ENCODE results near the gene HUS1.
"Not testable (repeated sequence)": the region's sequence is repeated elsewhere in the genome, so short reads cannot be mapped to it uniquely, and the experiment has no call there.

The HUS1 gene

GRCh38 chr7:47943676-47944474 lies 35.5 kb downstream of the HUS1 start:
- no peaks in the 10 kb centered on the region for H3K27me3 ChIP-seq (ENCODE audit: control insufficient read depth in 1 of 2, insufficient read depth in 2 of 2, low read length in 2 of 2)
- no peak overlapping the region for H3K27ac ChIP-seq (ENCODE audit: low read depth, low read length)
- H3K4me1 ChIP-seq (ENCODE audit: insufficient read depth, low read length): no peaks in the 10 kb centered on the region
- no peak overlapping the region for H3K9ac ChIP-seq (ENCODE audit: low read length)
- no peaks in the 10 kb centered on the region for H3K36me3 ChIP-seq (ENCODE audit: insufficient read depth, low read length)
- no peak overlapping the region for H3K4me3 ChIP-seq (ENCODE audit: low read depth in 1 of 2, low read length in 2 of 2)
- H3K9me3 ChIP-seq (ENCODE audit: low read length): no peaks in the 10 kb centered on the region

GRCh38 chr7:47942651-47943050 lies 36.8 kb downstream of the HUS1 start:
- H3K27ac ChIP-seq (ENCODE audit: low read depth, low read length): not testable (repeated sequence)

GRCh38 chr7:47942132-47942531 lies 37.3 kb downstream of the HUS1 start:
- no peak overlapping the region for H3K27ac ChIP-seq (ENCODE audit: low read depth, low read length)
- no peak overlapping the region for H3K4me3 ChIP-seq (ENCODE audit: low read depth in 1 of 2, low read length in 2 of 2)
- H3K36me3 ChIP-seq (ENCODE audit: insufficient read depth, low read length): no peaks in the 10 kb centered on the region
- no peaks in the 10 kb centered on the region for H3K27me3 ChIP-seq (ENCODE audit: control insufficient read depth in 1 of 2, insufficient read depth in 2 of 2, low read length in 2 of 2)
- H3K9me3 ChIP-seq (ENCODE audit: low read length): no peaks in the 10 kb centered on the region
- H3K4me1 ChIP-seq (ENCODE audit: insufficient read depth, low read length): no peaks in the 10 kb centered on the region
- no peak overlapping the region for H3K9ac ChIP-seq (ENCODE audit: low read length)

More at GRCh38 chr7:47942651-47943050, 36.8 kb downstream of the HUS1 start:
- H3K4me3 ChIP-seq (ENCODE audit: low read depth in 1 of 2, low read length in 2 of 2); H3K9ac ChIP-seq (ENCODE audit: low read length); H3K36me3 ChIP-seq (ENCODE audit: insufficient read depth, low read length); H3K4me1 ChIP-seq (ENCODE audit: insufficient read depth, low read length); H3K27me3 ChIP-seq (ENCODE audit: control insufficient read depth in 1 of 2, insufficient read depth in 2 of 2, low read length in 2 of 2); H3K9me3 ChIP-seq (ENCODE audit: low read length): not testable (repeated sequence)

- Histone ChIP-seq H3K36me3 (ENCODE audit: insufficient read depth, low read length) (no peaks in the 10 kb centered on the region), H3K4me3 (ENCODE audit: low read depth in 1 of 2, low read length in 2 of 2) (no peak overlapping the region), H3K27ac (ENCODE audit: low read depth, low read length) (no peak overlapping the region), H3K9ac (ENCODE audit: low read length) (no peak overlapping the region), H3K4me1 (ENCODE audit: insufficient read depth, low read length) (no peaks in the 10 kb centered on the region), H3K27me3 (ENCODE audit: control insufficient read depth in 1 of 2, insufficient read depth in 2 of 2, low read length in 2 of 2) (no peaks in the 10 kb centered on the region), H3K9me3 (ENCODE audit: low read length) (no peaks in the 10 kb centered on the region)
These were observed 38.1 kb downstream of the HUS1 start for GRCh38 chr7:47941136-47941844.

- Histone ChIP-seq H3K9me3 (ENCODE audit: low read length) (no peaks in the 10 kb centered on the region), H3K36me3 (ENCODE audit: insufficient read depth, low read length) (no peaks in the 10 kb centered on the region), H3K9ac (ENCODE audit: low read length) (no peak overlapping the region), H3K27ac (ENCODE audit: low read depth, low read length) (no peak overlapping the region), H3K4me3 (ENCODE audit: low read depth in 1 of 2, low read length in 2 of 2) (no peak overlapping the region), H3K27me3 (ENCODE audit: control insufficient read depth in 1 of 2, insufficient read depth in 2 of 2, low read length in 2 of 2) (no peaks in the 10 kb centered on the region), H3K4me1 (ENCODE audit: insufficient read depth, low read length) (no peaks in the 10 kb centered on the region)
These were observed 39.1 kb downstream of the HUS1 start for GRCh38 chr7:47940088-47941013.

- no peak overlapping the region for H3K9ac ChIP-seq (ENCODE audit: low read length)
- no peaks in the 10 kb centered on the region for H3K27me3 ChIP-seq (ENCODE audit: control insufficient read depth in 1 of 2, insufficient read depth in 2 of 2, low read length in 2 of 2)
- no peak overlapping the region for H3K27ac ChIP-seq (ENCODE audit: low read depth, low read length)
- no peaks in the 10 kb centered on the region for H3K9me3 ChIP-seq (ENCODE audit: low read length)
- H3K4me1 ChIP-seq (ENCODE audit: insufficient read depth, low read length): no peaks in the 10 kb centered on the region
- H3K4me3 ChIP-seq (ENCODE audit: low read depth in 1 of 2, low read length in 2 of 2): no peak overlapping the region
- H3K36me3 ChIP-seq (ENCODE audit: insufficient read depth, low read length): no peaks in the 10 kb centered on the region
These were observed 39.9 kb downstream of the HUS1 start for GRCh38 chr7:47939425-47940036.

- H3K36me3 ChIP-seq (ENCODE audit: insufficient read depth, low read length): no peaks in the 10 kb centered on the region
- H3K27ac ChIP-seq (ENCODE audit: low read depth, low read length): no peak overlapping the region
- no peaks in the 10 kb centered on the region for H3K9me3 ChIP-seq (ENCODE audit: low read length)
- H3K27me3 ChIP-seq (ENCODE audit: control insufficient read depth in 1 of 2, insufficient read depth in 2 of 2, low read length in 2 of 2): no peaks in the 10 kb centered on the region
- H3K4me3 ChIP-seq (ENCODE audit: low read depth in 1 of 2, low read length in 2 of 2): no peak overlapping the region
- no peak overlapping the region for H3K9ac ChIP-seq (ENCODE audit: low read length)
- no peaks in the 10 kb centered on the region for H3K4me1 ChIP-seq (ENCODE audit: insufficient read depth, low read length)
These were observed 40.7 kb downstream of the HUS1 start for GRCh38 chr7:47938574-47939165.

- H3K27me3 ChIP-seq (ENCODE audit: control insufficient read depth in 1 of 2, insufficient read depth in 2 of 2, low read length in 2 of 2): no peaks in the 10 kb centered on the region
- no peak overlapping the region for H3K4me3 ChIP-seq (ENCODE audit: low read depth in 1 of 2, low read length in 2 of 2)
- no peaks in the 10 kb centered on the region for H3K9me3 ChIP-seq (ENCODE audit: low read length)
- H3K36me3 ChIP-seq (ENCODE audit: insufficient read depth, low read length): no peaks in the 10 kb centered on the region
- H3K4me1 ChIP-seq (ENCODE audit: insufficient read depth, low read length): no peaks in the 10 kb centered on the region
- H3K9ac ChIP-seq (ENCODE audit: low read length): no peak overlapping the region
- H3K27ac ChIP-seq (ENCODE audit: low read depth, low read length): no peak overlapping the region
These were observed 41.5 kb downstream of the HUS1 start for GRCh38 chr7:47937711-47938573.

- H3K9me3 ChIP-seq (ENCODE audit: low read length): no peaks in the 10 kb centered on the region
- no peaks in the 10 kb centered on the region for H3K4me1 ChIP-seq (ENCODE audit: insufficient read depth, low read length)
- no peaks in the 10 kb centered on the region for H3K36me3 ChIP-seq (ENCODE audit: insufficient read depth, low read length)
- no peaks in the 10 kb centered on the region for H3K27me3 ChIP-seq (ENCODE audit: control insufficient read depth in 1 of 2, insufficient read depth in 2 of 2, low read length in 2 of 2)
- no peak overlapping the region for H3K9ac ChIP-seq (ENCODE audit: low read length)
- H3K4me3 ChIP-seq (ENCODE audit: low read depth in 1 of 2, low read length in 2 of 2): no peak overlapping the region
- H3K27ac ChIP-seq (ENCODE audit: low read depth, low read length): no peak overlapping the region
These were observed 42.2 kb downstream of the HUS1 start for GRCh38 chr7:47937065-47937687.

GRCh38 chr7:47936323-47936722 lies 43.1 kb downstream of the HUS1 start:
- Histone ChIP-seq H3K36me3 (ENCODE audit: insufficient read depth, low read length) (no peaks in the 10 kb centered on the region), H3K4me1 (ENCODE audit: insufficient read depth, low read length) (no peaks in the 10 kb centered on the region), H3K27me3 (ENCODE audit: control insufficient read depth in 1 of 2, insufficient read depth in 2 of 2, low read length in 2 of 2) (no peaks in the 10 kb centered on the region), H3K9ac (ENCODE audit: low read length) (no peak overlapping the region), H3K27ac (ENCODE audit: low read depth, low read length) (no peak overlapping the region), H3K4me3 (ENCODE audit: low read depth in 1 of 2, low read length in 2 of 2) (no peak overlapping the region), H3K9me3 (ENCODE audit: low read length) (no peaks in the 10 kb centered on the region)

All from muscle layer of colon (tissue), 2 donors.